Prostate gland (tissue), 2 donors: ENCODE measurements around the gene E2F6.

Experiments used
- POLR2AphosphoS5 ChIP-seq: sonication (generic); formaldehyde crosslinking; IDR thresholded peaks from one replicate; pipeline ENCODE4 v1.6.1; 2017; ENCODE audit warnings: antibody characterized with exemption
- TF ChIP-seq, protein P1 (sequence below), 4 experiments: fragments of 200-600 bp in 2 of 4; fragments of 450-650 bp in 2 of 4; sonication (generic) in 2 of 4; IDR thresholded peaks; 1 replicate in 3 of 4; 2 replicates in 1 of 4; pipeline ENCODE4 v1.5.1; 2016 to 2019; ENCODE audit warnings: antibody characterized with exemption in 4 of 4, mild to moderate bottlenecking in 2 of 4, moderate library complexity in 2 of 4

DNA sequence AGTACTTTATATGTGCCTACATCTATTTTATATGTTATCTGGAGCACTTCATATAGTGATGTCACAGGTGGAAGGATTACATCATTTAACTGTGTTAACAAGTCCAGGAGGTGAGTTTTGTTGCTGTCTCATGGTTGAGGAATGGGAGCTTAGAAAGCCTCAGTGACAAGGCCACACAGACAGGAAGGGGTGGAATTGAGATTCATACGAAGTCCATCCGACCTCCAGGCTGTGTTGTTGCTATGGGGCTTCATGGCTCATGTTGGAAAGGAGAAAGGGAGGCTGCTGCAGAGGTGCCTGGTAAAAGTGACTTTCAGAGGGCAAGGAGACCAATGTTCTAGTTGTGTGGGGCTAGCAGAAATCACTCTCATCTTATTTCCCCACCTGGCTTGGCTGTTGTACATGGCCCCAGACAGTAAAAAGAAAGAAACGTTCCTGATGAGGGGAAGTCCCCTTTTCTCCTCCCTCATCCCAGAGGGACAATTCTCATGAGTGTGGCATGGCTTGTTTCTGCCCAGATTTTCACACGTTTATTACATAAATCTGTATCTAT lies 36.9 kb upstream of the E2F6 start:
- TF ChIP-seq, protein P1, sequence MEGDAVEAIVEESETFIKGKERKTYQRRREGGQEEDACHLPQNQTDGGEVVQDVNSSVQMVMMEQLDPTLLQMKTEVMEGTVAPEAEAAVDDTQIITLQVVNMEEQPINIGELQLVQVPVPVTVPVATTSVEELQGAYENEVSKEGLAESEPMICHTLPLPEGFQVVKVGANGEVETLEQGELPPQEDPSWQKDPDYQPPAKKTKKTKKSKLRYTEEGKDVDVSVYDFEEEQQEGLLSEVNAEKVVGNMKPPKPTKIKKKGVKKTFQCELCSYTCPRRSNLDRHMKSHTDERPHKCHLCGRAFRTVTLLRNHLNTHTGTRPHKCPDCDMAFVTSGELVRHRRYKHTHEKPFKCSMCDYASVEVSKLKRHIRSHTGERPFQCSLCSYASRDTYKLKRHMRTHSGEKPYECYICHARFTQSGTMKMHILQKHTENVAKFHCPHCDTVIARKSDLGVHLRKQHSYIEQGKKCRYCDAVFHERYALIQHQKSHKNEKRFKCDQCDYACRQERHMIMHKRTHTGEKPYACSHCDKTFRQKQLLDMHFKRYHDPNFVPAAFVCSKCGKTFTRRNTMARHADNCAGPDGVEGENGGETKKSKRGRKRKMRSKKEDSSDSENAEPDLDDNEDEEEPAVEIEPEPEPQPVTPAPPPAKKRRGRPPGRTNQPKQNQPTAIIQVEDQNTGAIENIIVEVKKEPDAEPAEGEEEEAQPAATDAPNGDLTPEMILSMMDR (IDR thresholded peaks at IDR 0.05) = no peak
- no peak for TF ChIP-seq POLR2AphosphoS5
